Thyroid gland (tissue), 4 donors: Measurements from ENCODE around the gene SACM1L. TPM values are rescaled to one million over a fixed set of nuclear protein-coding genes. Genes with fewer than 3 reads are reported as not detected.

ENCODE experiments used
- DNase-seq, 2 donors: peaks; one replicate each; pipeline ENCODE4 v3.0.0-alpha.2; 2019
- H3K27ac ChIP-seq, 3 donors: fragments of 200-600 bp; sonication (generic); 1 replicate in 2 of 3; 2 replicates in 1 of 3; pipeline ENCODE4 v1.5.1; 2016 to 2019; ENCODE audit warnings: mild to moderate bottlenecking in 1 of 3, moderate library complexity in 1 of 3
- H3K27me3 ChIP-seq: fragments of 200-600 bp; sonication (generic); one replicate; pipeline ENCODE4 v1.5.1; 2019
- H3K36me3 ChIP-seq, 2 donors: fragments of 200-600 bp; sonication (generic); one replicate each; pipeline ENCODE4 v1.5.1; 2016 to 2019
- H3K4me1 ChIP-seq, 2 donors: fragments of 200-600 bp; sonication (generic); one replicate each; pipeline ENCODE4 v1.5.1; 2017 to 2019
- H3K4me3 ChIP-seq, 3 donors: fragments of 200-600 bp; sonication (generic); replicated peaks in 1 of 3; 1 replicate in 2 of 3; 2 replicates in 1 of 3; pipeline ENCODE4 v1.5.1; 2016; ENCODE audit warnings: mild to moderate bottlenecking in 1 of 3
- H3K9me3 ChIP-seq: fragments of 200-600 bp; sonication (generic); one replicate; pipeline ENCODE4 v1.5.1; 2017
- POLR2A ChIP-seq, 2 donors: fragments of 450-650 bp; IDR thresholded peaks; one replicate each; pipeline ENCODE4 v1.6.1; 2017; ENCODE audit warnings: antibody characterized with exemption in 2 of 2, mild to moderate bottlenecking in 2 of 2, moderate library complexity in 1 of 2
- WGBS, 2 donors: methylation state at CpG; one replicate each; pipeline ENCODE4 v1.1.5; 2017; 5-methylcytosine and 5-hydroxymethylcytosine counted together
- intact Hi-C: fragments of 100-400 bp; cut with DNase I; formaldehyde crosslinking; loops from one replicate; pipeline ENCODE4 v1.15.1; 2023
- total RNA-seq, 4 donors: library from RNA; depleted of rRNA; stranded (reverse); fragments of >200 nt; gene quantifications; one replicate each; pipeline ENCODE4 v1.2.3, GENCODE V29; 2016
- TF ChIP-seq, protein P1 (sequence below), 6 experiments: fragments of 200-600 bp in 3 of 6; fragments of 450-650 bp in 3 of 6; sonication (generic) in 3 of 6; IDR thresholded peaks; one replicate each; pipeline ENCODE4 v1.5.1; 2016 to 2019; ENCODE audit warnings: antibody characterized with exemption in 6 of 6, mild to moderate bottlenecking in 2 of 6, inconsistent platforms in 1 of 6, moderate library complexity in 1 of 6

Gene SACM1L
- total RNA-seq, 4 donors from 2014 or later, result 87.0 to 161 (median 111) TPM

DNA sequence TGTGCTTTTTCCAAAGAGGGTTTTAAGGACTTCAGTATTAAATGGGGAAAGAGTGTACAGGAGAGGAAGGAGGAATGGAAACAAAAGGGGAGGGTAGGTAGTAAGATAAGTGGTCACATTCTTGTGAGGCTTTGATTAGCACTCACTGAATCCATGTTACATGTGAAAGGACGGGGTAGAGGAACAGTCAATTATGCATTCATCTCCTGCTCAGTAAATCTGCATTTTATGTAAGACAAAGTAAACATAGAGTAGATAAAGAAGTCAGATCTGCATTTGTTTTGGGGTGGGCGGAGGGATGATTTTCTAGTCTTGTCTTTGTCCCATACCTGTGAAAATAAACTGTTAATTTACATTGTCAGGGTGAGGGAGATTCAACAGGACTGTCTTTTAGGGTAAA lies 50.8 kb downstream of the SACM1L start:
- intact Hi-C loops, result no loop called here
- DNase-seq, result no peak
- H3K36me3 ChIP-seq, result peaks cover 45 to 69% of the 10 kb centered on the region in 2 donors
- no peak for TF ChIP-seq POLR2A (IDR thresholded peaks at IDR 0.05)
- TF ChIP-seq, protein P1, sequence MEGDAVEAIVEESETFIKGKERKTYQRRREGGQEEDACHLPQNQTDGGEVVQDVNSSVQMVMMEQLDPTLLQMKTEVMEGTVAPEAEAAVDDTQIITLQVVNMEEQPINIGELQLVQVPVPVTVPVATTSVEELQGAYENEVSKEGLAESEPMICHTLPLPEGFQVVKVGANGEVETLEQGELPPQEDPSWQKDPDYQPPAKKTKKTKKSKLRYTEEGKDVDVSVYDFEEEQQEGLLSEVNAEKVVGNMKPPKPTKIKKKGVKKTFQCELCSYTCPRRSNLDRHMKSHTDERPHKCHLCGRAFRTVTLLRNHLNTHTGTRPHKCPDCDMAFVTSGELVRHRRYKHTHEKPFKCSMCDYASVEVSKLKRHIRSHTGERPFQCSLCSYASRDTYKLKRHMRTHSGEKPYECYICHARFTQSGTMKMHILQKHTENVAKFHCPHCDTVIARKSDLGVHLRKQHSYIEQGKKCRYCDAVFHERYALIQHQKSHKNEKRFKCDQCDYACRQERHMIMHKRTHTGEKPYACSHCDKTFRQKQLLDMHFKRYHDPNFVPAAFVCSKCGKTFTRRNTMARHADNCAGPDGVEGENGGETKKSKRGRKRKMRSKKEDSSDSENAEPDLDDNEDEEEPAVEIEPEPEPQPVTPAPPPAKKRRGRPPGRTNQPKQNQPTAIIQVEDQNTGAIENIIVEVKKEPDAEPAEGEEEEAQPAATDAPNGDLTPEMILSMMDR (IDR thresholded peaks at IDR 0.05), result no peak
- no peak overlapping the region for H3K4me3 ChIP-seq
- H3K27me3 ChIP-seq, result no peaks in the 10 kb centered on the region
- H3K9me3 ChIP-seq, result no peaks in the 10 kb centered on the region
- H3K4me1 ChIP-seq, result no peaks in the 10 kb centered on the region
- no peak overlapping the region for H3K27ac ChIP-seq
- WGBS, 2 donors, result 96 to 99% methylated on average over 2 of the region's 2 CpGs

DNA sequence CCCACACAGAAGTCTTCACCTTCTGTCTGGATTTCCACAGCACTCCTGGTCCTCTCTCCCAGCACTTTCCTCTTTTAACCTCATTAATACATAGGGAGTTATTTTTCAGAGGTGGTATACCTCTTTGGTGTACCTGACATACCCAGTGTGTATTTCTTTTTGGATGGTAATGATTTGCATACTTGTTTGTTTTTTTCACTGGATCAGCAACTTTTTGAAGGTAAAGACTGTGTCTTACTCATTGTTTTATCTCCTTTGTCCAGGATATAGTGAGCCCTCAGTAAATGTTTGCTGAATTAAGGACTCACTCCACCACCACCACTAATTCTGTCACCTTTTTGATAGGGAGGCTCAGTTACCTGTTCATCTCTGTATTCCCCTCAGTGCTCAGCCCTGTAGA lies 52.1 kb downstream of the SACM1L start:
- intact Hi-C loops, result no loop called here
- H3K9me3 ChIP-seq, result no peaks in the 10 kb centered on the region
- no peaks in the 10 kb centered on the region for H3K4me1 ChIP-seq
- no peak overlapping the region for H3K27ac ChIP-seq
- H3K36me3 ChIP-seq, result peaks cover 44 to 70% of the 10 kb centered on the region in 2 donors
- H3K27me3 ChIP-seq, result no peaks in the 10 kb centered on the region
- no peak overlapping the region for H3K4me3 ChIP-seq
- TF ChIP-seq POLR2A (IDR thresholded peaks at IDR 0.05), result no peak
- TF ChIP-seq, protein P1 (IDR thresholded peaks at IDR 0.05), result no peak
- no peak for DNase-seq

DNA sequence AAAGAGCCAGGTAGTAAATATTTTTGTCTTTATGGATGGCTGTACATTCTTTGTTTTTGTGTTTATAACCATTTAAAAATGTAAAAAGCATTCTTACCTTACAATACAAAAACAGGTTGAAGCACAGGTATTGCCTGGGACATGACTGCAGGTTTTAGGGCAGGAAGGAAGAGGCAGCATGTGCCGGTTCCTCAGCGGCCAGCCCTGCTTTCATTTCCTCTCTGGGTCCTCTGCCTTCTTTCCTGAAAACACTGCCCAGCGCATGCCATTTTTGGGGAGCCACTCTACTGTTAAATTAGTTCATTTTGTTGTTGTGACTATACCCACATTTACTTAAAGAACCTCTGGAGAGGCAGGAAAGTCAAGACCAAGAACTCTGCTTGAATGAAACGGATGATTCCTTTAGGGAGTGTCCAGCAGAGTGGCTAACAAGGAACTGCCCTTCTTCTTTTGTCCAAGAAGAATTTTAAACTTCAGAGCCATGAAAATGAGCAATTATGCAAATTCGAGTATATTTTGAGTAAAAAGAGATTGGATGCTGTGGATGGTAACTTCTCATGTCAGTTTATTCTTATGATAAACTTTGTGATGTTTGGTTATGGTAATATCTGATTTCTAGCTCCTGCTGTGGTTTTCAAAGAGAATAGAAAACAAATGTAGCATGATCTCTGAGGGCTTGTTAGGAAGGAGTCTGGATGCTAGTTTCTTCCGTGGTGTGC lies 52.7 kb downstream of the SACM1L start:
- DNase-seq, result no peak
- WGBS, 2 donors, result 78 to 80% methylated on average over 6 of the region's 6 CpGs
- no peaks in the 10 kb centered on the region for H3K27me3 ChIP-seq
- H3K27ac ChIP-seq, result no peak overlapping the region
- no peak for TF ChIP-seq POLR2A (IDR thresholded peaks at IDR 0.05)
- TF ChIP-seq, protein P1 (IDR thresholded peaks at IDR 0.05), result no peak
- H3K36me3 ChIP-seq, result peaks cover 43 to 67% of the 10 kb centered on the region in 2 donors
- intact Hi-C loops, result no loop called here
- H3K4me1 ChIP-seq, result no peaks in the 10 kb centered on the region
- H3K9me3 ChIP-seq, result no peaks in the 10 kb centered on the region
- no peak overlapping the region for H3K4me3 ChIP-seq

DNA sequence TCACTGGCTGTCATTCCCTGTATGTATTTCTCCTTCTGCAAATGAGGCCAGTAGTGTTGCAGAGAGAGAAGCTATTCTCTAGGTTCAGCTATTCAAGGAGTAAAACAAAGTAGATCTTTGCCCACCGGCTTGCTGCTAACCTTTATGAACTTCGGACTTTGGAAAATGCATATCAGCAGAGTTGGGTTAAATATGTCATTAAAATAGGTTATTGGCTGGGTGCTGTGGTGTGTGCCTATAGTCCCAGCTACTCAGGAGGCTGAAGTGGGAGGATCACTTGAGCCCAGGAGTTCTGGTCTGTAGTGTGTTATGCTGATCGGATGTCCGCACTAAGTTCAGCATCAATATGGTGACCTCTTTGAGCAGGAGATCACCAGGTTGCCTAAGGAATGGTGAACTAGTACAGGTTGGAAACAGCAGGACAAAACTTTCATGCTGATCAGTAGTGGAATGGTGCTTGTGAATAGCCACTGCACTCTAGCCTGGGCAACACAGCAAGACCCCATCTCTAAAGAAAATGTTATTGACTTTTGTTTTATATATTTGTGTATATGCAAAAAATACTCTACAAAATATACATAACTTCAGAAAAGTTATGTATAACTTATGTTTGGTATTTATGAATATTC lies 53.4 kb downstream of the SACM1L start:
- H3K9me3 ChIP-seq, result no peaks in the 10 kb centered on the region
- TF ChIP-seq, protein P1 (IDR thresholded peaks at IDR 0.05), result no peak
- no peak for TF ChIP-seq POLR2A (IDR thresholded peaks at IDR 0.05)
- no peak overlapping the region for H3K27ac ChIP-seq
- H3K27me3 ChIP-seq, result no peaks in the 10 kb centered on the region
- DNase-seq, result no peak
- no peak overlapping the region for H3K4me3 ChIP-seq
- 92 to 99% methylated on average over 4 of the region's 4 CpGs for WGBS, 2 donors
- no peaks in the 10 kb centered on the region for H3K4me1 ChIP-seq
- intact Hi-C loops, result no loop called here
- H3K36me3 ChIP-seq, result peaks cover 39 to 62% of the 10 kb centered on the region in 2 donors

DNA sequence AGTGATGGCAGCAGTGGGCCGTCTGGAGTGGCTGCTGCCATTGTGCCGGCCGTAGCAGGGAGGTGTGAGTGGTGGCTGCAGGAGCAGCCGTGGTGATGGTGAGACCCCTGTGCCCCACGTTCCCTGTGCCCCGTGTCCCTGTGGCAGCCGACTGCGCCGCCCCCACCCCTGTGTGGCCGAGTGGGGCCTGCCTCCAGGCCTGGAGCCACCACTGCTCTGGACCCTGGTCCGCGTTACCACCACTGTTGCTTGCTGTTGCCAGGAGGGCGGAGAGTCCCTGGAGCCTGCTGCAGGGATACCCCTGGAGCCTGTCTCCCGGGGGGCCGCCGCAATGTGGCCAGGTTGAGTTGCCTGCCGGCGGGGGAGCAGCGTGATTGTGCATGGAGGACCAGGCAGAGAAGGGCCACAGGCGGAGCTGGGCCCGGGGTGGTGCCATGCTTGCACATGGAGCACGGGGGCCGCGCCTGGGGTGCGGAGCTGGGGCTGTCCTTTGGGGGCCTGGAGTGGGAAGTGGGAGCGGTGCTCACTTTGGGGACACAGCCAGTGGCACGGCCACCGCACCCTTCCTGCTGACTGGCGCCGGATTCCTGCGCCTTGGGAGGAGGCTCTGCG lies 57.1 kb downstream of the SACM1L start:
- TF ChIP-seq, protein P1 (IDR thresholded peaks at IDR 0.05), result no peak
- TF ChIP-seq POLR2A (IDR thresholded peaks at IDR 0.05), result no peak
- no peaks in the 10 kb centered on the region for H3K9me3 ChIP-seq
- no peak for DNase-seq

More for the DNA sequence above, 57.1 kb downstream of the SACM1L start:
- H3K4me1 ChIP-seq, result no peaks in the 10 kb centered on the region
- intact Hi-C loops, result no loop called here
- peaks cover 22 to 32% of the 10 kb centered on the region in 2 donors for H3K36me3 ChIP-seq
- H3K27me3 ChIP-seq, result no peaks in the 10 kb centered on the region
- no peak overlapping the region for H3K27ac ChIP-seq
- H3K4me3 ChIP-seq, result no peak overlapping the region
- 91 to 94% methylated on average over 19 to 22 of the region's 32 CpGs for WGBS, 2 donors
